SHP77 (cell line): ENCODE results near the gene EP400.
"Not testable (repeated sequence)": the region's sequence is repeated elsewhere in the genome, so short reads cannot be mapped to it uniquely, and the experiment has no call there.

ENCODE experiments used
- DNase-seq, 2 experiments: peaks; one replicate each; lab custom pipeline; 2025; lab: John Stamatoyannopoulos, UW

EP400 gene

GRCh38 chr12:131950182-131950913 lies 606 bp downstream of the EP400 start:
- DNase-seq, result peak in 1 of 2 experiments; percentile 35

GRCh38 chr12:131953810-131954209 lies 4.1 kb downstream of the EP400 start:
- DNase-seq, result not testable (repeated sequence)

DNA sequence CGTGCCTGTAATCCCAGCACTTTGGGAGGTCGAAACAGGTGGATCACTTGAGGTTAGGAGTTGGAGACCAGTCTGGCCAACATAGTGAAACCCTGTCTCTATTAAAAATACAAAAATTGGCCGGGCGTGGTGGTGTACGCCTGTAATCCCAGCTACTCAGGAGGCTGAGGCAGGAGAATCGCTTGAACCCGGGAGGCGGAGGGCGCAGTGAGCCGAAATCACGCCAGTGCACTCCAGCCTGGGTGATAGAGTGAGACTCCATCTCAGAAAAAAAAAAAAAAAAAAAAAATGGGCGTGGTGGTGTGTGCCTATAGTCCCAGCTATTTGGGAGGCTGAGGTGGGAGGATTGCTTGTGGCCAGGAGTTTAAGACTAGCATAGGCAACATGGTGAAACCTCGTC lies 4.7 kb downstream of the EP400 start:
- DNase-seq, result not testable (repeated sequence)

DNA sequence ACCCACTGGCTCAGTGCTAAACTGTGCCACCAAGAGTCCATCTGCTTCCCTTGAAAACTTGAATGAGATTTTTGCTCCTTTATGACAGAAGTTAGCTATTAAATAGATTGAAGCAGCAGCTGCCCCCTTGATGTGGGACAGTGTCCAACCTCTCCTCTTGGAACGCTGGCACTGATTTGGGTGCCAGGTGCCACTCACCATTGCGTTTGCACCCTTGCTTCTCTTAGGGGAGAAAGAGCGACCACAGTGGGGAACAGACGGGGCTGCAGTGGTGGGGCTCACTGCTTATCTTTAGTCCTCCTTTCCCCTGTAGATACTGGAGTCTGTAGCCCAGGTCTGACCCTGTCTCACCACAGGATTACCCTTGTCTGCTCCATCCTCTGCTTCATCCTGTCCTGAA lies 9.4 kb downstream of the EP400 start:
- no peak for DNase-seq

DNA sequence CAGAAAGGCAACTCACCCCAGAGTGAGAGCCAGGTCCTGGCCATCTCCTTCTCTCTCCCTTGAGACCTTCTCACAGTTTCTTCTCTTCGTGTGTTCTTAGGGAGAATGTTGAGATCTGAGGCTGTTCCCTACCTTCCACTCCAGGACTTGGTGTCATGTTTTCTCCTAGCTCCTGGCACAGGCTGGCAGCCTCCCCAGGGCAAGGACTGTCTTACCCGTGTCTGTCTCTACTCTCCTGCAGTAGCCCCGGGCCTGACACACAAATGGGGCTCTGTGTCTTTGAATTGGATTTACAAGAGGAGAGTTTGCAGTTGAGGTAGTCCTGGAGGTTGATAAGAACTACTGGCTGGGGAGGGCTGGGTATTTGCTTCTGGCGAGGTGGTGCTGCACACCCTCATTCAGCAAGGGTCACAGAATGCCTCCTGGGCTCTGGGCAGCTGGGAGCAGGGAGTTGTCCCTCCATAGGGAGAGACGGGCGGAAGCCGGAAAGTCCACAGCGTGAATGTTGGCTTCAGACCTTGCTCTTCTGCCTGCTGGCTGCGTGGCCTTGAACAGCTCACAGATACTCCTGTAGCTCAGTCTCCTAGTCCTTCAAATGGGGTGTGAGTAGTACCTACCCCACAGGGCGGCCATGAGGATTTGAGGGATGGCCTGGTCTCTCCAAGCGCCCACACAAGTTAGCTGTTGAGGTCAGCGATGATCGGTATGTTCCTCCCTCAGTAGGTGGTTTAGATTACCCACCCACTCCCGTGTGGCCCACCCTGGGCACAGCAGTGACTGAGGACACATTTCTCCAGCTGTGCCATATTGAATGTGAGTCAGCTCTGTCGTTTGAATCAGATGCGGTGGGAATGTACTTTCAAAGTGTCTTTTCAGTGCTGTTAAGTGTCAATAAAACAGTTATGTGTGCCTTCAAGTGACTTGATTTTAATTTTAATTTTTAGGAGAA lies 10.2 kb downstream of the EP400 start:
- DNase-seq, result no peak

- DNase-seq, result not testable (repeated sequence)
Observed at GRCh38 chr12:131960590-131961325, 11.0 kb downstream of the EP400 start.

GRCh38 chr12:131961328-131961727 lies 11.6 kb downstream of the EP400 start:
- DNase-seq, result not testable (repeated sequence)

GRCh38 chr12:131962069-131962468 lies 12.3 kb downstream of the EP400 start:
- DNase-seq, result no peak

DNA sequence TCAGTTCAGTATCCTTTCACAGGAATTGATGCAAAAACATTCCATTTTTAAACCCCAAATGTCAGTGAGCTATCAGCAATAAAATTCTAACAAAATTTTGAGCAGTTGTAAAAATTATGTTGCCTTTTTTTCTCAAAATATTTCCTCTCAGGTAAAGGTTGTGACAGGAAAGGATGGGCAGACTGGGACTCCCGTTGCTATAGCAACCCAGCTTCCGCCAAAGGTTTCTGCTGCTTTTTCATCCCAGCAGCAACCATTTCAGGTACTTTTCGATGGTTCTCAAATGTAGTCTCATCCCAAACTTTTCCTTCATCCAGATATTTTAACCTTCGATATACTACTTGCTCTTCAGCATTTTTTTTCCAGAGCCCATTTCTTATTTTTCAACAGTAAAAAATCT lies 13.6 kb downstream of the EP400 start:
- DNase-seq, result no peak

GRCh38 chr12:131965073-131965472 lies 15.3 kb downstream of the EP400 start:
- DNase-seq, result no peak

DNA sequence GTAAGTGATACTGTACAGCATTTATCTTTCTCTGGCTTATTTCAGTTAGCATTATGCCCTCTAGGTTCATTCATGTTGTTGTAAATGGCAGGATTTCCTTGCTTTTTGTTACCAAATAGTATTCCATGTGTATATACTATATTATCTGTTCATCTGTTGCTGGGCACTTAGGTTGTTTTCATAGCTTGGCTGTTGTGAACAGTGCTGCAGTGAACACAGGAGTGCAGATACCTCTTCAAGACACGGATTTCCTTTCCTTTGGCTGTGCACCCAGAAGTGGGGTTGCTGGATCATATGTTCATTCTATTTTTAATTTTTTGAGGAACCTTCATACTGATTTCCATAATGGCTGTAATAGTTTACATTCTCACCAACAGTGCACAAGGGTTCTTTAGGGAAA lies 21.5 kb downstream of the EP400 start:
- no peak for DNase-seq

- DNase-seq, result no peak
Observed at GRCh38 chr12:131975228-131975627, 25.5 kb downstream of the EP400 start.

- no peak for DNase-seq
Observed at GRCh38 chr12:131979606-131980005, 29.9 kb downstream of the EP400 start.

DNA sequence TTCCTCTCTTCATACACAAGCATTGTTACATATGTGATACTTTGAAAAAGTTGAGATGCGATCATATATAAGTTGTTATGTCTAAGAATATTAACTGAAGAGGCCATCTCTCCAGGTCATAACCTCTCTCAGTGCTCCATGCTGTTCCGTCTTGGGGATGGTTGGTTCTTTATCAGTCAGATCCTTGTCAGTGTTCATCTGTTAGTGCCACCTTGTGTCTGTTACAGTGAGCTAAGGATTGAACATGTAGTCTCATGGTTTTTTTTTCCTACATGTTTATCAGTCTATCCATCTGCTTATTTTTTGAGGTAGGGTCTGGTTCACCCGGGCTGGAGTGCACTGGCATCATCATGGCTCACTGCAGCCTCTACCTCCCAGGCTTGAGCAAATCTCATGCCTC lies 30.5 kb downstream of the EP400 start:
- no peak for DNase-seq

GRCh38 chr12:131981388-131981787 lies 31.6 kb downstream of the EP400 start:
- DNase-seq, result no peak

DNA sequence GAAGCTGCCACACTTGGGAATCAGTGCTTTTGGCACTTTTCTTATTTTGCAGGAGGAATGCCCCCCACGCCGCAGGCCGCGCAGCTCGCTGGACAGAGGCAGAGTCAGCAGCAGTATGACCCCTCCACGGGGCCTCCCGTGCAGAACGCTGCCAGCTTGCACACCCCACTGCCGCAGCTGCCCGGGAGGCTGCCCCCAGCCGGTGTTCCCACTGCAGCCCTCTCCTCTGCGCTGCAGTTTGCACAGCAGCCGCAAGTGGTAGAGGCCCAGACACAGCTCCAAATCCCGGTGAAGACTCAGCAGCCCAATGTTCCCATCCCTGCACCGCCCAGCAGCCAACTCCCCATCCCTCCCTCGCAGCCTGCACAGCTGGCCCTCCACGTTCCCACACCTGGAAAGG lies 32.3 kb downstream of the EP400 start:
- DNase-seq, result no peak

- no peak for DNase-seq
Observed at GRCh38 chr12:131983026-131983425, 33.3 kb downstream of the EP400 start.

- DNase-seq, result no peak
Observed at GRCh38 chr12:131983554-131983953, 33.8 kb downstream of the EP400 start.

DNA sequence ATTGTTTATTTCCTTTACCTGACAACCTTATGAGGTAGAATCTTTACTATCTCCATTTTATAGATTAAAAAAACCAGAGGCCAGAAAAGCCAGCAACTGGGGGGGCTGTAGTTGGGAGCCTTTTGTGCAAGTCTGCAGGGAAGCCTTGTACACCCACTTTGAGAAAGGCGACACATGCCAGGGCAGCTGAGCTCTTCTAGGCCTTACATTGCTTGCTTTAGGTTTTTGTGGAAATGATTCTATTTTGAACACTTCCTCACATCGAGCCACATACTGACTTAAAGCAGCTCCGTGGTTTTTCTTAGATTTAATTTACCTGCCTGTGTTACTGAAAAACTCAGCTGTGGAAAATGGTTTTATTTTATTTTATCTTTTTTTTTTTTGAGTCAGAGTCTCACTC lies 34.6 kb downstream of the EP400 start:
- DNase-seq, result no peak

- not testable (repeated sequence) for DNase-seq
Observed at GRCh38 chr12:131985510-131985875, 35.8 kb downstream of the EP400 start.

- DNase-seq, result no peak
Observed at GRCh38 chr12:131986361-131986760, 36.6 kb downstream of the EP400 start.

- DNase-seq, result no peak
Observed at GRCh38 chr12:131986910-131987309, 37.2 kb downstream of the EP400 start.
